Measurements from ENCODE around the gene GRM5.
"Not testable (repeated sequence)": the region's sequence is repeated elsewhere in the genome, so short reads cannot be mapped to it uniquely, and the experiment has no call there.

The GRM5 gene

GRCh38 chr11:89065651-89066201 lies at the start of gene GRM5:
Gene GRM5 (minus strand): TSS chr11:89065982. CDS start chr11:89047872, 18,110 bp downstream.
- DNase-seq (ENCODE audit: low read depth): not testable (repeated sequence)

DNA sequence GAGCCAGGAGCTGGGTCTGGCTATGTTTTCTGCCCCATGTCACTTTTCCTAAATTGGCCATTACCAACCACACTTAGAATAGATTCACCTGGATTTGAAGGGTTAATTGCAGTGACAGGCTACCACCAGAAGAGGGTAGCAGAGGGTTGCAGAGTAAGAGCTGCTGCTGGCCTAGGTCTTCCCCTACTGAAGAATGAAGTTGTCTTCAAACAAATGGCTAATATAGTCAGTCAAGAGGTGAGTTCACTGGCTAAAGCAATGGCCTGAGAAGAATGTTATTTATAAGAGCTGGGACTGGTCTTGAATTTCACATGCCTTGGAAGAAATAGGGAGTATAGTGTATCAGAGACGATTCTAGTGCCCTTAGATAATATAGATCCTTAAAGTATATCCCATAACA lies 32.2 kb upstream of the GRM5 start:
- DNase-seq (ENCODE audit: low read depth): not testable (repeated sequence)

- DNase-seq (ENCODE audit: low read depth): not testable (repeated sequence)
Observed at GRCh38 chr11:89093806-89094205, 28.0 kb upstream of the GRM5 start.

DNA sequence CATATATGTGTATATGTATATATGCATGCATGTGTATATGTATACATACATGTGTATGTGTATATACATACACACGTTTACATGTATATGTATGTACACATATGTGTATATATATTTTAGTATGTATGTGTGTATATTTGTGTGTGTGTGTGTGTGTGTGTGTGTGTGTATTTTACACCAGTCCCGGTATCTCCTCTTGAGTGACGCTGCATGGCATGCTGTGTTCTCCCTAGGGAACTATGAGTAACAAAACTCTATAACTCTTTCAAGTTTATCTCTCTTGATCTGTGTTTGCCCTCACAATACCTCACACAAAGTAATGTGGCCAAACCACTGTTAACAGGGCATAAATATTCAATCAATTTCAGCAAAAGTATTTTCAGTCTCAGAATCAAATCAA lies 19.2 kb upstream of the GRM5 start:
- not testable (repeated sequence) for DNase-seq (ENCODE audit: low read depth)

GRCh38 chr11:89070911-89071310 lies 5.1 kb upstream of the GRM5 start:
- not testable (repeated sequence) for DNase-seq (ENCODE audit: low read depth)

DNA sequence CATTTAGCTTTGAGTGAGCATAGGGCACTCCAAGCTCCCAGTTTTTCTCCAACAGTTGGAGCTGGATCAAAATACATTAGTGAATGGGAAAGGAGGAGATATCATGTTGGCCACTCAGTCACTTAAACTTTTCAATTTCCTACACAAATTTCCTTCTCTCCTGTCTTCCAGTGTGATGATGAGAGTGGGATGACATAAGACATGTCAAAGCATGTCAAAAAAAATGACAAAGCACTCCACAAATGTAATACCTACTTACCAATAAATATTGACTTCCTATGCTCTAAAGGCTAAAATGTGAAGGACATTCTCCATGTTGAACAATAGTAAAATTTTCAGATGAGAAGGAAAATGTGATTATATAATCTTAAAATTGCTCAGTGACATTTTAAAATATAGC lies 1.5 kb upstream of the GRM5 start:
- DNase-seq (ENCODE audit: low read depth): no peak

GRCh38 chr11:89065066-89065465 lies 716 bp downstream of the GRM5 start:
- no peak for DNase-seq (ENCODE audit: low read depth)

DNA sequence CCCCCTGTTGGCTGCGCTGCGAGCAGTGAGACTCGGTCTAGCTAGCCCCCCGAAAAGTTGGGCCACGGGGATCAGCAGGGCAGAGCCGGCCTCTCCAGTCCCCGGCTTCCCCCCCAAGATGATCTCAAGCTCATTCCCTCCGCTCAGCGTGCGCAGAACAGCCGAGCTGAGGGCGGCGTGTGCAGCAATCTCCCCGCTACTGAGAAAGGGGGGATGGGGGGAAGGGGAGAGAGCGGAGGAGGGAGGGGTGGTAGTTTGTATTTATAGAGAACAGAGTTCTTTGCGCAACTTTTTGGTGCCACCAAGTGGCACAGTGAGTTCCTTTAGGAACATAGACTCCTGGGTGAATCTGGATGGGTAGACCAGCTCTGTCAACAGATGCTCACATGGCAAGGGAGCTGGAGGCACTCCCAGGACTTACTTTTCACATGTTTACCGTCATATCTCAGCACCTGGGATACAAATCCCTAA lies 2.3 kb downstream of the GRM5 start:
- DNase-seq (ENCODE audit: low read depth): not testable (repeated sequence)

GRCh38 chr11:89062771-89063298 lies 2.9 kb downstream of the GRM5 start:
- DNase-seq (ENCODE audit: low read depth): not testable (repeated sequence)

GRCh38 chr11:89061839-89062238 lies 3.9 kb downstream of the GRM5 start:
- DNase-seq (ENCODE audit: low read depth): not testable (repeated sequence)

- DNase-seq (ENCODE audit: low read depth): not testable (repeated sequence)
Observed at GRCh38 chr11:89057406-89057805, 8.4 kb downstream of the GRM5 start.

- no peak for DNase-seq (ENCODE audit: low read depth)
Observed at GRCh38 chr11:89052220-89052619, 13.6 kb downstream of the GRM5 start.

- not testable (repeated sequence) for DNase-seq (ENCODE audit: low read depth)
Observed at GRCh38 chr11:89047159-89047558, 18.6 kb downstream of the GRM5 start.

DNA sequence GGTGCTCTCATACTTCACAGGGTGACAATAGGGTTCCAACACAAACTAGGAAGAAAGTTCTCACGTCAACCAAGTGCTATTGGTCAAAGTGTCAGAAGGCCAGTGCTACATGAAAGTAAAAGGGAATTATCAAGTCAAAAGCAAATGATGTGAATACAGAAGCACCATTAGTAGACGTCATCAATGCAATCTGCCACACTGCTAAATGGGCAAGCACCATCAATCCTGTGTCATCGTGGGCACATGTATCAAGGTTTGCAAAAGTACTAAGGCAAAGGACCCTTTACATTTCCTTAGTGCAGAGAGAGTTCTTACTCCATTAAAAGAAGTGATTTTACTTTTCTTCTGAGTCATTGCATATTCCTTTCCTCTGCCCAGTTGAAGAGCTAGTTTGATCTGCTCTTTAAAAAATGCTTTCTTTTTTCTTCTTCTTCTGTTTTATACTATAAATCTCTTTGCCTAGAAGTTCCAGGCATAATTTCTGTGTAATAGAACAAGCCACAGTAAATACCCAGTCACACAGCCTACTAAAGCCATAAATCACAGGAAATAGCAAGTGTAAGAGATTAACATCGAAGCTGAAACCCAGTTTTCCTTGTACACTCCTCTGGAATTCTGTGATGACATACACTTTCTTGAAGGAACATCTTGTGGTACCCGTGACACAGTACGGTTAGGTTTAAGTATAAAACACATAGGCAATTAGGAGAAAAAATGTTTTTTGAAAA lies 21.8 kb downstream of the GRM5 start:
- DNase-seq (ENCODE audit: low read depth): not testable (repeated sequence)

GRCh38 chr11:89029671-89030070 lies 36.1 kb downstream of the GRM5 start:
- not testable (repeated sequence) for DNase-seq (ENCODE audit: low read depth)

DNA sequence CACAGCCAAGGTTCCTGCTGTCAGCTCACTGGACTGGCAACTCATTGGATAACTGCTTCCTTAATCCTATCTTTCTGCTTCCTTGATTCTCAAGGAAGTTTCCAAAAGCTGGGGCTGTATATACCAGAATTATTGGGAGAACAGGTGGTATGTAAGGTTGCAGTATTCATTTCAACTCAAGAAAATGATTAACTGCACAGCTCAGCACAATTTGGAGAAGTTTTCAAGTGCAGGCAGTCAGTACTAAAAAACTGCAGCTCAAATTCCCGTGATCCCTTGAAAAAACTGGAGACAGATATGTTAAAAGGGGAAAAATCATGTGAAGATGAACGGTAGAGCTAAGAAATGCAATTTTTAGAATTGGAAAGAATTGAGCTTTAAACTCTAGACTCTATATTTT lies 44.4 kb downstream of the GRM5 start:
- no peak for DNase-seq (ENCODE audit: low read depth)

GRCh38 chr11:89019827-89020547 lies 45.8 kb downstream of the GRM5 start:
- DNase-seq (ENCODE audit: low read depth): not testable (repeated sequence)

DNA sequence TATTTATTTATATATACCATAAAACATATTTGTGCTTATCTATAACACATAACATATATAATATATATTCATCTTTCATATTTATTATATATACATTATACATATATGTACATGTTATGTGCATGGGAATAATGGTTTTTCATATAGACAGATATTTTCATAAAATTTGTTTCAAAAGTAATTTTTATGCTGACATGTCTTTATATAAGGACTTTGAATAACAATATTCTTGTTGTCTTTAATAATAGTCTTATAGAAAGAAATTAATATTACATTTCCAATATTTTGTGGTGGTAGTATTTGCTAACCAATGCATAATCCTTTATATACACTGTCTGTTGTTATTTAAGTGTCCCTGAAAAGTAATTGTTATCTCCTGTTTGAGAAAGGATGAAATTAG lies 49.6 kb downstream of the GRM5 start:
- no peak for DNase-seq (ENCODE audit: low read depth)

- no peak for DNase-seq (ENCODE audit: low read depth)
Observed at GRCh38 chr11:89015614-89016013, 50.2 kb downstream of the GRM5 start.

GRCh38 chr11:89000852-89001251 lies 64.9 kb downstream of the GRM5 start:
- DNase-seq (ENCODE audit: low read depth): not testable (repeated sequence)

DNA sequence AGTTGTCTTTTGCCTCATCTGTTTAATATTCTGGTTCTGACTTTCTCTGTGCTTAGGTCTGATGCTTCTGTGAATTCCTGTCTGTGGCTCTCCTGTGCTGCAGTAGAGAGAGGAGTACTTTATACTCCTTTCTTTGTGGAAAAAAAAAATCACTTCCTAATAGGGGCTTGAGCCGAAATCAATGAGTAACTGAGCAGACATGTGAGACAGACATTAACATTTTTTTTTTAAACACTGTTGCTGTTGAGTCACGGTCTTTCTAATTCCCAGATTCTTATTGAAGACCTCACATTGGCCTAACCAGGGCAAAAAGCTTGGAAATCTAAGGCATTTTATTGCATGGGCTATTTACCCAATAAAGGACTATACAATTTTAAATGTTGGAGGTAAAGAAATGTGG lies 86.1 kb downstream of the GRM5 start:
- no peak for DNase-seq (ENCODE audit: low read depth)

DNA sequence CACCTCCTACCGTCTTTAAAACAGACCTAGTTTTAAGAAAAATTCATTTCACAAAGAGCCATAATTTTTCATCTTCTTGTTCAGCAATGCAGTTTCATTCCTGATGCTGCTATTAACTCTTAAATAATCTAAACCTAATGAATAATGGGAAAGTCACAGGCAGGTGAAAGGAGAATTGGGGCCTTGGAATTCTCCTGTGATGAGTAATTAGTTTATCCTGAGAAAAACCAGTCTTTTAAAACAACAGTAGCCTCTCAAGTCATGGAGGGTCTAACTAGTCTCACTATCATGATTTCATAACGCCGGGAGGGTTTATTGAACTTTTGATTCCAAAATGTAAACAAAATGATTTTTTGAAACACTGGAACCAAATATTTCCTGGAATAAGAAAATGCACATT lies 86.8 kb downstream of the GRM5 start:
- not testable (repeated sequence) for DNase-seq (ENCODE audit: low read depth)

GRCh38 chr11:88975441-88975840 lies 90.3 kb downstream of the GRM5 start:
- DNase-seq (ENCODE audit: low read depth): not testable (repeated sequence)
